IMR-90 (cell line): ENCODE measurements around the gene CASK. TPM values are rescaled to one million over a fixed set of nuclear protein-coding genes. Genes with fewer than 3 reads are reported as not detected.

Experiments
- ATAC-seq: fragments of 200-7000 bp; cut with Tn5 transposase; 2 replicates; pipeline ENCODE4 v1.9.1; 2020; ENCODE audit warnings: low read depth, mild to moderate bottlenecking, moderate library complexity
- BruUV-seq: library from RNA; stranded (reverse); fragments of 400-500 nt; replicated peaks from 2 replicates; lab custom pipeline; 2021; lab: Mats Ljungman, UMichigan
- CTCF ChIA-PET: fragments of 300-600 bp; formaldehyde crosslinking; extraction: SDS; loops from one replicate; lab custom pipeline; 2021; ENCODE audit warnings: antibody characterized with exemption; lab: Yijun Ruan, JAX
- POLR2A ChIA-PET: fragments of 300-600 bp; sonication (Branson Sonifier 250); formaldehyde crosslinking; loops from one replicate; lab custom pipeline; 2022; ENCODE audit warnings: antibody characterized with exemption; ENCODE audit not compliant: unreplicated experiment; lab: Charles Lee
- DNase-seq: peaks from one replicate; pipeline ENCODE4 v3.0.0; 2013
- H2AFZ ChIP-seq: replicated peaks from 2 replicates; pipeline ENCODE3; 2013; ENCODE audit warnings: low read length, mild to moderate bottlenecking; ENCODE audit not compliant: poor library complexity
- H2AK5ac ChIP-seq: 2 replicates; pipeline ENCODE4 v1.6.1; 2013; ENCODE audit warnings: low read depth, low read length, inconsistent platforms
- H2AK9ac ChIP-seq: replicated peaks from 2 replicates; pipeline ENCODE3; 2013; ENCODE audit warnings: mild to moderate bottlenecking, low read depth, low read length, moderate library complexity; ENCODE audit not compliant: poor library complexity
- H2BK120ac ChIP-seq: 2 replicates; pipeline ENCODE4 v1.6.1; 2013; ENCODE audit warnings: low read depth, low read length, inconsistent platforms
- H2BK15ac ChIP-seq: 3 replicates; pipeline ENCODE4 v1.6.1; 2013; ENCODE audit warnings: low read depth, low read length, inconsistent platforms
- H2BK20ac ChIP-seq: 2 replicates; pipeline ENCODE4 v1.6.1; 2013; ENCODE audit warnings: low read depth, mild to moderate bottlenecking, inconsistent platforms, low read length, moderate library complexity
- H2BK5ac ChIP-seq: 2 replicates; pipeline ENCODE4 v1.6.1; 2013; ENCODE audit warnings: mild to moderate bottlenecking, low read depth, low read length, inconsistent platforms; ENCODE audit not compliant: poor library complexity, severe bottlenecking
- H3K14ac ChIP-seq: replicated peaks from 2 replicates; pipeline ENCODE4 v1.6.1; 2013; ENCODE audit warnings: low read depth, low read length, inconsistent platforms
- H3K18ac ChIP-seq: 2 replicates; pipeline ENCODE4 v1.6.1; 2013; ENCODE audit warnings: low read depth, low read length, control low read depth
- H3K23ac ChIP-seq: 2 replicates; pipeline ENCODE4 v1.6.1; 2013; ENCODE audit warnings: low read depth, low read length, inconsistent platforms
- H3K27ac ChIP-seq: 2 replicates; pipeline ENCODE4 v1.5.1; 2013; ENCODE audit warnings: mild to moderate bottlenecking, control low read depth, low read length; ENCODE audit not compliant: insufficient read depth
- H3K27me3 ChIP-seq: 2 replicates; pipeline ENCODE4 v1.6.1; 2013; ENCODE audit warnings: low read length; ENCODE audit not compliant: control insufficient read depth, insufficient read depth
- H3K36me3 ChIP-seq: 2 replicates; pipeline ENCODE4 v1.6.1; 2013; ENCODE audit warnings: low read length, mixed read lengths; ENCODE audit not compliant: control insufficient read depth, insufficient read depth
- H3K4ac ChIP-seq: 2 replicates; pipeline ENCODE4 v1.6.1; 2013; ENCODE audit warnings: low read depth, low read length, inconsistent platforms
- H3K4me1 ChIP-seq: 2 replicates; pipeline ENCODE4 v1.6.1; 2013; ENCODE audit warnings: low read length, mixed read lengths; ENCODE audit not compliant: control insufficient read depth, insufficient read depth
- H3K4me2 ChIP-seq: 2 replicates; pipeline ENCODE4 v1.6.1; 2013; ENCODE audit warnings: low read depth, mild to moderate bottlenecking, control low read depth, low read length, moderate library complexity
- H3K4me3 ChIP-seq: 2 replicates; pipeline ENCODE4 v1.5.1; 2013; ENCODE audit warnings: low read depth, mild to moderate bottlenecking, control low read depth, low read length, moderate library complexity; ENCODE audit not compliant: insufficient read depth
- H3K56ac ChIP-seq: 2 replicates; pipeline ENCODE4 v1.6.1; 2013; ENCODE audit warnings: low read length, inconsistent platforms; ENCODE audit not compliant: insufficient read depth; ENCODE audit errors: extremely low read depth
- H3K79me1 ChIP-seq, 2 experiments: 2 replicates each; pipeline ENCODE4 v1.6.1; 2013; ENCODE audit warnings: low read length in 2 of 2, inconsistent platforms in 1 of 2, low read depth in 1 of 2
- H3K9ac ChIP-seq: 2 replicates; pipeline ENCODE4 v1.6.1; 2013; ENCODE audit warnings: low read depth, low read length, control low read depth
- H3K9me1 ChIP-seq: 2 replicates; pipeline ENCODE4 v1.6.1; 2013; ENCODE audit warnings: low read length, inconsistent platforms; ENCODE audit not compliant: insufficient read depth
- H3K9me3 ChIP-seq: 2 replicates; pipeline ENCODE4 v1.6.1; 2013; ENCODE audit warnings: low read length; ENCODE audit not compliant: control insufficient read depth, insufficient read depth
- H4K20me1 ChIP-seq: 2 replicates; pipeline ENCODE4 v1.6.1; 2013; ENCODE audit warnings: low read length, inconsistent platforms; ENCODE audit not compliant: insufficient read depth
- H4K5ac ChIP-seq: 2 replicates; pipeline ENCODE4 v1.6.1; 2013; ENCODE audit warnings: mild to moderate bottlenecking, low read depth, low read length, control low read depth
- H4K8ac ChIP-seq, 2 experiments: 2 replicates each; pipeline ENCODE4 v1.6.1; 2013; ENCODE audit warnings: low read depth in 2 of 2, low read length in 2 of 2, control low read depth in 1 of 2, inconsistent platforms in 1 of 2
- H4K91ac ChIP-seq: 2 replicates; pipeline ENCODE4 v1.6.1; 2013; ENCODE audit warnings: low read depth, low read length, inconsistent platforms; ENCODE audit not compliant: insufficient read depth
- CHD1 ChIP-seq: IDR thresholded peaks from 2 replicates; pipeline ENCODE4 v1.6.1; 2012; ENCODE audit warnings: low read depth, low read length, improper control_type of control experiment
- CTCF ChIP-seq: conservative IDR thresholded peaks from 2 replicates; pipeline ENCODE4 v1.5.1; 2012; ENCODE audit warnings: mild to moderate bottlenecking, low read depth, low read length, improper control_type of control experiment
- ELK1 ChIP-seq: fragments of 150-350 bp; IDR thresholded peaks from 2 replicates; pipeline ENCODE4 v1.6.1; 2016; ENCODE audit warnings: low read depth, mild to moderate bottlenecking, low read length, moderate library complexity, borderline replicate concordance
- FOS ChIP-seq: fragments of 150-350 bp; IDR thresholded peaks from 2 replicates; pipeline ENCODE4 v1.6.1; 2016; ENCODE audit warnings: low read depth, low read length
- MAFK ChIP-seq: IDR thresholded peaks from 2 replicates; pipeline ENCODE4 v1.6.1; 2012; ENCODE audit warnings: low read depth, low read length, improper control_type of control experiment
- POLR2A ChIP-seq: IDR thresholded peaks from 2 replicates; pipeline ENCODE4 v1.6.1; 2012; ENCODE audit warnings: mild to moderate bottlenecking, low read depth, low read length
- RAD21 ChIP-seq: IDR thresholded peaks from 2 replicates; pipeline ENCODE4 v1.6.1; 2012; ENCODE audit warnings: low read length, improper control_type of control experiment
- dilution Hi-C: fragments of 300-500 bp; cut with HindIII; formaldehyde crosslinking; loops from one replicate; pipeline ENCODE4 v1.14.3; 2018; ENCODE audit warnings: low sequenced_read_pairs; ENCODE audit not compliant: unreplicated experiment
- in situ Hi-C: fragments of 300-500 bp; cut with MboI; formaldehyde crosslinking; loops from 3 replicates; pipeline ENCODE4 v1.14.3; 2019; ENCODE audit warnings: low sequenced_read_pairs, inconsistent platforms, mixed read lengths
- intact Hi-C: fragments of 100-400 bp; cut with micrococcal nuclease; formaldehyde crosslinking; loops from 2 replicates; pipeline ENCODE4 v1.10.0; 2022
- polyA plus RNA-seq, 3 experiments: library from polyadenylated mRNA; depleted of rRNA; stranded (reverse); fragments of >200 nt; gene quantifications; 2 replicates each; pipeline ENCODE4 v1.2.3, GENCODE V29; 2012; ENCODE audit warnings: low replicate concordance in 1 of 3
- total RNA-seq: library from RNA; depleted of rRNA; stranded (reverse); fragments of >200 nt; gene quantifications from 2 replicates; pipeline ENCODE4 v1.2.3, GENCODE V29; 2012

The CASK gene
- total and polyA plus RNA-seq, 2 of the 4 experiments (the other 2 are of a cell fraction) = 9.4 to 17.7 TPM

GRCh38 chrX:41900321-41900720 is 23.0 kb downstream of the CASK start:
- H2BK120ac ChIP-seq = no peak overlapping the region
- in situ Hi-C loops = no loop called here
- H3K9ac ChIP-seq = no peak overlapping the region
- no peak overlapping the region for H3K56ac ChIP-seq
- no peak overlapping the region for H3K27ac ChIP-seq
- H3K4me3 ChIP-seq = no peak overlapping the region
- H2BK20ac ChIP-seq = no peak overlapping the region
- no peak overlapping the region for H4K91ac ChIP-seq
- H4K8ac ChIP-seq = no peak overlapping the region
- peaks cover 1% of the 10 kb centered on the region; the same call in 1 of the 2 replicates for H3K36me3 ChIP-seq
- H4K20me1 ChIP-seq = no peaks in the 10 kb centered on the region
- H3K79me1 ChIP-seq = peaks cover 0 to 3% of the 10 kb centered on the region in 2 experiments; a peak in 3 of 4 replicates
- dilution Hi-C loops = no loop called here
- no peaks in the 10 kb centered on the region; the same call in 1 of the 2 replicates for H3K27me3 ChIP-seq
- no peak overlapping the region for H3K18ac ChIP-seq
- intact Hi-C loops = no loop called here
- H2AFZ ChIP-seq = no peak overlapping the region
- peaks cover 6% of the 10 kb centered on the region; the same call in 1 of the 2 replicates for H3K9me3 ChIP-seq
- H3K9me1 ChIP-seq = no peaks in the 10 kb centered on the region
- no peak overlapping the region for H2BK5ac ChIP-seq
- no peak overlapping the region for H3K14ac ChIP-seq
- H4K5ac ChIP-seq = no peak overlapping the region
- H3K23ac ChIP-seq = no peak overlapping the region
- POLR2A ChIA-PET = no interaction called here
- DNase-seq (no peak), ATAC-seq (no peak)
- H3K4me1 ChIP-seq = no peaks in the 10 kb centered on the region
- no peak overlapping the region for H2AK5ac ChIP-seq
- no peak overlapping the region for H3K4ac ChIP-seq
- H2BK15ac ChIP-seq = no peak overlapping the region
- CTCF ChIA-PET = interaction anchor here (0.5 to 0.7 kb wide), 2 partner anchors 22 to 94 kb away, joined by 3 to 4 read pairs; no protein-coding TSS in a partner anchor
- H3K4me2 ChIP-seq = no peak overlapping the region
- BruUV-seq = no TSS peak
- H2AK9ac ChIP-seq = no peak overlapping the region
- TF ChIP-seq CTCF = no peak
- TF ChIP-seq MAFK = no peak
- no peak for TF ChIP-seq RAD21
- TF ChIP-seq ELK1 = no peak
- no peak for TF ChIP-seq FOS
- TF ChIP-seq POLR2A = no peak
- TF ChIP-seq CHD1 = no peak
